MM.1S (cell line): ENCODE results near the gene ORC3.

Experiments
- DNase-seq: peaks from one replicate; pipeline ENCODE4 v3.0.0-alpha.2; 2015
- H2AFZ ChIP-seq: fragments of 300-600 bp; sonication (generic); 2 replicates; pipeline ENCODE4 v1.6.0; 2016; ENCODE audit warnings: antibody characterized with exemption, low read length
- H3F3A ChIP-seq: fragments of 300-600 bp; sonication (generic); 2 replicates; pipeline ENCODE4 v1.6.1; 2016; ENCODE audit warnings: mild to moderate bottlenecking, antibody characterized with exemption, low read length, moderate library complexity, mixed read lengths; ENCODE audit not compliant: insufficient read depth
- H3K27ac ChIP-seq: fragments of 300-600 bp; sonication (generic); 2 replicates; pipeline ENCODE4 v1.5.1; 2016; ENCODE audit warnings: mild to moderate bottlenecking, low read length
- H3K27me3 ChIP-seq: fragments of 300-600 bp; sonication (generic); replicated peaks from 2 replicates; pipeline ENCODE4 v1.6.0; 2016; ENCODE audit warnings: low read length; ENCODE audit not compliant: insufficient read depth
- H3K36me3 ChIP-seq: fragments of 300-600 bp; sonication (generic); replicated peaks from 2 replicates; pipeline ENCODE4 v1.6.1; 2016; ENCODE audit warnings: mild to moderate bottlenecking, low read length, mixed read lengths; ENCODE audit not compliant: insufficient read depth
- H3K4me1 ChIP-seq: fragments of 300-600 bp; sonication (generic); 2 replicates; pipeline ENCODE4 v1.6.1; 2016; ENCODE audit warnings: low read length, mixed read lengths
- H3K4me2 ChIP-seq: fragments of 300-600 bp; sonication (generic); 2 replicates; pipeline ENCODE4 v1.6.0; 2016; ENCODE audit warnings: low read depth, low read length
- H3K4me3 ChIP-seq: fragments of 300-600 bp; sonication (generic); 2 replicates; pipeline ENCODE4 v1.5.1; 2016; ENCODE audit warnings: low read length, mixed read lengths
- H3K79me2 ChIP-seq: fragments of 300-600 bp; sonication (generic); 2 replicates; pipeline ENCODE4 v1.6.1; 2016; ENCODE audit warnings: mixed run types, low read length, mixed read lengths
- H3K9ac ChIP-seq: fragments of 300-600 bp; sonication (generic); 2 replicates; pipeline ENCODE4 v1.6.1; 2016; ENCODE audit warnings: low read length, mixed read lengths
- H3K9me2 ChIP-seq: fragments of 300-600 bp; sonication (generic); replicated peaks from 2 replicates; pipeline ENCODE4 v1.6.1; 2016; ENCODE audit warnings: mild to moderate bottlenecking, low read length, mixed read lengths; ENCODE audit not compliant: insufficient read depth
- H3K9me3 ChIP-seq: fragments of 300-600 bp; sonication (generic); replicated peaks from 2 replicates; pipeline ENCODE4 v1.6.1; 2016; ENCODE audit warnings: mild to moderate bottlenecking, low read length, mixed read lengths; ENCODE audit not compliant: insufficient read depth
- H4K20me1 ChIP-seq: fragments of 300-600 bp; sonication (generic); 2 replicates; pipeline ENCODE4 v1.6.1; 2016; ENCODE audit warnings: mild to moderate bottlenecking, low read length, moderate library complexity, mixed read lengths; ENCODE audit not compliant: insufficient read depth
- CTCF ChIP-seq: fragments of 300-600 bp; sonication (generic); IDR thresholded peaks from 2 replicates; pipeline ENCODE4 v1.5.1; 2016; ENCODE audit warnings: antibody characterized with exemption, low read length, mixed read lengths
- EZH2 ChIP-seq: fragments of 300-600 bp; sonication (generic); optimal IDR thresholded peaks from 2 replicates; pipeline ENCODE3; 2017; ENCODE audit warnings: low read depth, mild to moderate bottlenecking, antibody characterized with exemption, low read length, mixed read lengths
- EZH2phosphoT487 ChIP-seq: fragments of 300-600 bp; sonication (generic); IDR thresholded peaks from 2 replicates; pipeline ENCODE4 v1.6.1; 2018; ENCODE audit warnings: antibody characterized with exemption, low read length

The ORC3 gene

GRCh38 chr6:87589693-87590416, at the start of gene ORC3, which contains the start of gene RARS2:
TSS of gene ORC3 (plus strand) at chr6:87590135. CDS start at chr6:87590169, 34 bp downstream.
TSS of gene RARS2 (minus strand) at chr6:87589987. CDS start at chr6:87589957, 30 bp downstream.
- peak; percentile 94 for DNase-seq
- peaks cover 20% of the 10 kb centered on the region for H3K4me1 ChIP-seq
- peak within 1 kb of the TSS; percentile 76 for H3K9ac ChIP-seq
- TF ChIP-seq EZH2 = no peak
- no peak for TF ChIP-seq EZH2phosphoT487
- TF ChIP-seq CTCF = no peak
- peak within 1 kb of the TSS; percentile 92 for H2AFZ ChIP-seq
- peaks cover under 1% of the 10 kb centered on the region; the same call in 1 of the 2 replicates for H4K20me1 ChIP-seq
- H3K27ac ChIP-seq = peak within 1 kb of the TSS; percentile 24; the same call in 1 of the 2 replicates
- 0 out of 2 replicates have a peak, but pooled peaks cover 4% of the 10 kb centered on the region for H3K36me3 ChIP-seq
- H3F3A ChIP-seq = no peaks in the 10 kb centered on the region
- peak within 1 kb of the TSS; percentile 87 for H3K4me2 ChIP-seq
- H3K79me2 ChIP-seq = peaks cover 85% of the 10 kb centered on the region
- H3K27me3 ChIP-seq = no peaks in the 10 kb centered on the region
- no peaks in the 10 kb centered on the region for H3K9me3 ChIP-seq
- H3K4me3 ChIP-seq = peak within 1 kb of the TSS; percentile 96
- H3K9me2 ChIP-seq = no peaks in the 10 kb centered on the region

DNA sequence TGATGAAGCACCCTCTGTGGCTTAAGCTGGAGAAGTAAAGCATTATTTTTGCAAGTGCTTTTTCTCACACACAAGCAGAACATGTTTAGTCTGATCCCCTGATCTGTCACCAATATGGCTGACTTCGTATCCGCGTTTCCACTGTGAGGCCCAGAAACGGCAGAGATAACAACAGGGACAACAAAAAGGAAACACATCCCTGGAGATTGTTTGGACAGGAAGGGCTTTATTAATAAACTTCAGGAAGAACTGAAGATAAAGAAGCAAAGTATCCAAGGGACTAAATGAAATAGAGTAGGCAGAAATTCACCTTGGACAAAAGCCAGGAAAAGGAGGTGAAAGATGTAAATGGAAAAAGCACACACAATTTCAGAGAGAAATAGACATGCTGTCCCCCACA, 49.4 kb upstream of the ORC3 start:
- DNase-seq = no peak
- Histone ChIP-seq H3K4me2 (no peak overlapping the region), H3K27me3 (no peaks in the 10 kb centered on the region), H3K9me2 (no peaks in the 10 kb centered on the region), H3K9ac (no peak overlapping the region), H4K20me1 (no peaks in the 10 kb centered on the region), H3K79me2 (no peaks in the 10 kb centered on the region), H3K4me3 (no peak overlapping the region), H3K27ac (no peak overlapping the region), H3K9me3 (no peaks in the 10 kb centered on the region), H3F3A (peaks cover 20% of the 10 kb centered on the region), H3K4me1 (peaks cover 24% of the 10 kb centered on the region), H3K36me3 (peaks cover 3% of the 10 kb centered on the region; the same call in 1 of the 2 replicates), H2AFZ (no peak overlapping the region)
- no peak for TF ChIP-seq EZH2
- no peak for TF ChIP-seq EZH2phosphoT487
- TF ChIP-seq CTCF = no peak

- DNase-seq = no peak
- H3K9me2 ChIP-seq = no peaks in the 10 kb centered on the region
- no peak overlapping the region for H2AFZ ChIP-seq
- no peaks in the 10 kb centered on the region for H4K20me1 ChIP-seq
- H3K27me3 ChIP-seq = no peaks in the 10 kb centered on the region
- no peak overlapping the region for H3K4me3 ChIP-seq
- peaks cover 20% of the 10 kb centered on the region for H3F3A ChIP-seq
- no peak overlapping the region for H3K27ac ChIP-seq
- no peaks in the 10 kb centered on the region for H3K79me2 ChIP-seq
- peaks cover 3% of the 10 kb centered on the region; the same call in 1 of the 2 replicates for H3K36me3 ChIP-seq
- H3K4me1 ChIP-seq = peaks cover 29% of the 10 kb centered on the region
- TF ChIP-seq EZH2 (no peak), EZH2phosphoT487 (no peak)
- H3K9me3 ChIP-seq = no peaks in the 10 kb centered on the region
- H3K9ac ChIP-seq = no peak overlapping the region
- H3K4me2 ChIP-seq = no peak overlapping the region
Observed at GRCh38 chr6:87541041-87541440, 48.9 kb upstream of the ORC3 start.

GRCh38 chr6:87541744-87542143, 48.2 kb upstream of the ORC3 start:
- DNase-seq = no peak
- Histone ChIP-seq H2AFZ (no peak overlapping the region), H3K27ac (no peak overlapping the region), H3K4me3 (no peak overlapping the region), H3K9me3 (no peaks in the 10 kb centered on the region), H3K27me3 (no peaks in the 10 kb centered on the region), H3F3A (peaks cover 20% of the 10 kb centered on the region), H3K79me2 (no peaks in the 10 kb centered on the region), H3K4me1 (peaks cover 36% of the 10 kb centered on the region), H3K9me2 (no peaks in the 10 kb centered on the region), H3K36me3 (peaks cover 3% of the 10 kb centered on the region; the same call in 1 of the 2 replicates), H3K9ac (no peak overlapping the region), H3K4me2 (no peak overlapping the region), H4K20me1 (no peaks in the 10 kb centered on the region)
- TF ChIP-seq EZH2 = no peak
- no peak for TF ChIP-seq CTCF
- no peak for TF ChIP-seq EZH2phosphoT487
